IMR-90 (cell line): ENCODE results near the gene STAG1. TPM values are rescaled to one million over a fixed set of nuclear protein-coding genes. Genes with fewer than 3 reads are reported as not detected.

Experiments used
- ATAC-seq: fragments of 200-7000 bp; cut with Tn5 transposase; 2 replicates; pipeline ENCODE4 v1.9.1; 2020; ENCODE audit warnings: low read depth, mild to moderate bottlenecking, moderate library complexity
- BruUV-seq: library from RNA; stranded (reverse); fragments of 400-500 nt; replicated peaks from 2 replicates; lab custom pipeline; 2021; lab: Mats Ljungman, UMichigan
- CTCF ChIA-PET: fragments of 300-600 bp; formaldehyde crosslinking; extraction: SDS; loops from one replicate; lab custom pipeline; 2021; ENCODE audit warnings: antibody characterized with exemption; lab: Yijun Ruan, JAX
- POLR2A ChIA-PET: fragments of 300-600 bp; sonication (Branson Sonifier 250); formaldehyde crosslinking; loops from one replicate; lab custom pipeline; 2022; ENCODE audit warnings: antibody characterized with exemption; ENCODE audit not compliant: unreplicated experiment; lab: Charles Lee
- DNase-seq: peaks from one replicate; pipeline ENCODE4 v3.0.0; 2013
- H2AFZ ChIP-seq: replicated peaks from 2 replicates; pipeline ENCODE3; 2013; ENCODE audit warnings: low read length, mild to moderate bottlenecking; ENCODE audit not compliant: poor library complexity
- H2AK5ac ChIP-seq: 2 replicates; pipeline ENCODE4 v1.6.1; 2013; ENCODE audit warnings: low read depth, low read length, inconsistent platforms
- H2AK9ac ChIP-seq: replicated peaks from 2 replicates; pipeline ENCODE3; 2013; ENCODE audit warnings: mild to moderate bottlenecking, low read depth, low read length, moderate library complexity; ENCODE audit not compliant: poor library complexity
- H2BK120ac ChIP-seq: 2 replicates; pipeline ENCODE4 v1.6.1; 2013; ENCODE audit warnings: low read depth, low read length, inconsistent platforms
- H2BK15ac ChIP-seq: 3 replicates; pipeline ENCODE4 v1.6.1; 2013; ENCODE audit warnings: low read depth, low read length, inconsistent platforms
- H2BK20ac ChIP-seq: 2 replicates; pipeline ENCODE4 v1.6.1; 2013; ENCODE audit warnings: low read depth, mild to moderate bottlenecking, inconsistent platforms, low read length, moderate library complexity
- H2BK5ac ChIP-seq: 2 replicates; pipeline ENCODE4 v1.6.1; 2013; ENCODE audit warnings: mild to moderate bottlenecking, low read depth, low read length, inconsistent platforms; ENCODE audit not compliant: poor library complexity, severe bottlenecking
- H3K14ac ChIP-seq: replicated peaks from 2 replicates; pipeline ENCODE4 v1.6.1; 2013; ENCODE audit warnings: low read depth, low read length, inconsistent platforms
- H3K18ac ChIP-seq: 2 replicates; pipeline ENCODE4 v1.6.1; 2013; ENCODE audit warnings: low read depth, low read length, control low read depth
- H3K23ac ChIP-seq: 2 replicates; pipeline ENCODE4 v1.6.1; 2013; ENCODE audit warnings: low read depth, low read length, inconsistent platforms
- H3K27ac ChIP-seq: 2 replicates; pipeline ENCODE4 v1.5.1; 2013; ENCODE audit warnings: mild to moderate bottlenecking, control low read depth, low read length; ENCODE audit not compliant: insufficient read depth
- H3K27me3 ChIP-seq: 2 replicates; pipeline ENCODE4 v1.6.1; 2013; ENCODE audit warnings: low read length; ENCODE audit not compliant: control insufficient read depth, insufficient read depth
- H3K36me3 ChIP-seq: 2 replicates; pipeline ENCODE4 v1.6.1; 2013; ENCODE audit warnings: low read length, mixed read lengths; ENCODE audit not compliant: control insufficient read depth, insufficient read depth
- H3K4ac ChIP-seq: 2 replicates; pipeline ENCODE4 v1.6.1; 2013; ENCODE audit warnings: low read depth, low read length, inconsistent platforms
- H3K4me1 ChIP-seq: 2 replicates; pipeline ENCODE4 v1.6.1; 2013; ENCODE audit warnings: low read length, mixed read lengths; ENCODE audit not compliant: control insufficient read depth, insufficient read depth
- H3K4me2 ChIP-seq: 2 replicates; pipeline ENCODE4 v1.6.1; 2013; ENCODE audit warnings: low read depth, mild to moderate bottlenecking, control low read depth, low read length, moderate library complexity
- H3K4me3 ChIP-seq: 2 replicates; pipeline ENCODE4 v1.5.1; 2013; ENCODE audit warnings: low read depth, mild to moderate bottlenecking, control low read depth, low read length, moderate library complexity; ENCODE audit not compliant: insufficient read depth
- H3K56ac ChIP-seq: 2 replicates; pipeline ENCODE4 v1.6.1; 2013; ENCODE audit warnings: low read length, inconsistent platforms; ENCODE audit not compliant: insufficient read depth; ENCODE audit errors: extremely low read depth
- H3K79me1 ChIP-seq, 2 experiments: 2 replicates each; pipeline ENCODE4 v1.6.1; 2013; ENCODE audit warnings: low read length in 2 of 2, inconsistent platforms in 1 of 2, low read depth in 1 of 2
- H3K9ac ChIP-seq: 2 replicates; pipeline ENCODE4 v1.6.1; 2013; ENCODE audit warnings: low read depth, low read length, control low read depth
- H3K9me1 ChIP-seq: 2 replicates; pipeline ENCODE4 v1.6.1; 2013; ENCODE audit warnings: low read length, inconsistent platforms; ENCODE audit not compliant: insufficient read depth
- H3K9me3 ChIP-seq: 2 replicates; pipeline ENCODE4 v1.6.1; 2013; ENCODE audit warnings: low read length; ENCODE audit not compliant: control insufficient read depth, insufficient read depth
- H4K20me1 ChIP-seq: 2 replicates; pipeline ENCODE4 v1.6.1; 2013; ENCODE audit warnings: low read length, inconsistent platforms; ENCODE audit not compliant: insufficient read depth
- H4K5ac ChIP-seq: 2 replicates; pipeline ENCODE4 v1.6.1; 2013; ENCODE audit warnings: mild to moderate bottlenecking, low read depth, low read length, control low read depth
- H4K8ac ChIP-seq, 2 experiments: 2 replicates each; pipeline ENCODE4 v1.6.1; 2013; ENCODE audit warnings: low read depth in 2 of 2, low read length in 2 of 2, control low read depth in 1 of 2, inconsistent platforms in 1 of 2
- H4K91ac ChIP-seq: 2 replicates; pipeline ENCODE4 v1.6.1; 2013; ENCODE audit warnings: low read depth, low read length, inconsistent platforms; ENCODE audit not compliant: insufficient read depth
- CEBPB ChIP-seq: IDR thresholded peaks from 2 replicates; pipeline ENCODE4 v1.6.1; 2012; ENCODE audit warnings: low read depth, low read length, improper control_type of control experiment
- CHD1 ChIP-seq: IDR thresholded peaks from 2 replicates; pipeline ENCODE4 v1.6.1; 2012; ENCODE audit warnings: low read depth, low read length, improper control_type of control experiment
- CTCF ChIP-seq: conservative IDR thresholded peaks from 2 replicates; pipeline ENCODE4 v1.5.1; 2012; ENCODE audit warnings: mild to moderate bottlenecking, low read depth, low read length, improper control_type of control experiment
- FOS ChIP-seq: fragments of 150-350 bp; IDR thresholded peaks from 2 replicates; pipeline ENCODE4 v1.6.1; 2016; ENCODE audit warnings: low read depth, low read length
- MAZ ChIP-seq: IDR thresholded peaks from 2 replicates; pipeline ENCODE4 v1.6.1; 2012; ENCODE audit warnings: low read depth, mild to moderate bottlenecking, low read length, improper control_type of control experiment, moderate library complexity, borderline replicate concordance
- MXI1 ChIP-seq: IDR thresholded peaks from 2 replicates; pipeline ENCODE4 v1.6.1; 2012; ENCODE audit warnings: low read depth, mild to moderate bottlenecking, low read length, moderate library complexity, borderline replicate concordance
- NFE2L2 ChIP-seq: fragments of 150-350 bp; IDR thresholded peaks from 2 replicates; pipeline ENCODE4 v1.6.1; 2016; ENCODE audit warnings: low read depth, mild to moderate bottlenecking, low read length
- POLR2A ChIP-seq: IDR thresholded peaks from 2 replicates; pipeline ENCODE4 v1.6.1; 2012; ENCODE audit warnings: mild to moderate bottlenecking, low read depth, low read length
- WGBS, 2 experiments: methylation state at CpG; one replicate each; pipeline versions ENCODE4 v1.1.5 to v1.1.7; 2013; ENCODE audit warnings: missing lambda C conversion rate in 2 of 2; ENCODE audit not compliant: insufficient read length in 1 of 2; ENCODE audit errors: extremely low coverage in 2 of 2; 5-methylcytosine and 5-hydroxymethylcytosine counted together
- dilution Hi-C: fragments of 300-500 bp; cut with HindIII; formaldehyde crosslinking; loops from one replicate; pipeline ENCODE4 v1.14.3; 2018; ENCODE audit warnings: low sequenced_read_pairs; ENCODE audit not compliant: unreplicated experiment
- in situ Hi-C: fragments of 300-500 bp; cut with MboI; formaldehyde crosslinking; loops from 3 replicates; pipeline ENCODE4 v1.14.3; 2019; ENCODE audit warnings: low sequenced_read_pairs, inconsistent platforms, mixed read lengths
- intact Hi-C: fragments of 100-400 bp; cut with micrococcal nuclease; formaldehyde crosslinking; loops from 2 replicates; pipeline ENCODE4 v1.10.0; 2022
- polyA plus RNA-seq, 3 experiments: library from polyadenylated mRNA; depleted of rRNA; stranded (reverse); fragments of >200 nt; gene quantifications; 2 replicates each; pipeline ENCODE4 v1.2.3, GENCODE V29; 2012; ENCODE audit warnings: low replicate concordance in 1 of 3
- total RNA-seq: library from RNA; depleted of rRNA; stranded (reverse); fragments of >200 nt; gene quantifications from 2 replicates; pipeline ENCODE4 v1.2.3, GENCODE V29; 2012

Gene STAG1
- total and polyA plus RNA-seq, 2 of the 4 experiments (the other 2 are of a cell fraction), result 9.6 to 32.3 TPM

GRCh38 chr3:136577791-136578190, 174.4 kb downstream of the STAG1 start:
- peaks cover 12 to 43% of the 10 kb centered on the region in 2 experiments for H3K79me1 ChIP-seq
- H4K8ac ChIP-seq, result no peak overlapping the region
- no peaks in the 10 kb centered on the region for H3K9me3 ChIP-seq
- no peak overlapping the region for H2AK5ac ChIP-seq
- ChIA-PET CTCF (interaction anchor here (0.7 to 2.5 kb wide), 2 partner anchors 7 to 174 kb away, joined by 3 to 10 read pairs; partner anchors contain the start of gene STAG1), POLR2A (no interaction called here)
- no peak overlapping the region for H3K27ac ChIP-seq
- no peak overlapping the region for H3K4me2 ChIP-seq
- H2BK15ac ChIP-seq, result no peak overlapping the region
- no CpG with 5 or more reads among the region's 3 CpGs for WGBS, 2 experiments
- no peak for DNase-seq
- dilution Hi-C loops (no loop called here), intact Hi-C loops (no loop called here), in situ Hi-C loops (no loop called here)
- no peak overlapping the region for H2AFZ ChIP-seq
- no peaks in the 10 kb centered on the region for H4K20me1 ChIP-seq
- no TSS peak for BruUV-seq
- no peak overlapping the region; the same call in 1 of the 2 replicates for H2BK20ac ChIP-seq
- H3K4me1 ChIP-seq, result no peaks in the 10 kb centered on the region; the same call in 1 of the 2 replicates
- no peak overlapping the region for H2BK120ac ChIP-seq
- H3K18ac ChIP-seq, result no peak overlapping the region
- no peaks in the 10 kb centered on the region for H3K36me3 ChIP-seq
- H3K9me1 ChIP-seq, result 0 out of 2 replicates have a peak, but pooled peaks cover 7% of the 10 kb centered on the region
- H2AK9ac ChIP-seq, result no peak overlapping the region
- H3K27me3 ChIP-seq, result no peaks in the 10 kb centered on the region
- H4K5ac ChIP-seq, result no peak overlapping the region
- no peak overlapping the region for H3K4ac ChIP-seq
- no peak overlapping the region for H3K4me3 ChIP-seq
- no peak overlapping the region for H3K56ac ChIP-seq
- no peak overlapping the region for H3K14ac ChIP-seq
- H2BK5ac ChIP-seq, result no peak overlapping the region
- H3K9ac ChIP-seq, result no peak overlapping the region
- ATAC-seq, result no peak
- TF ChIP-seq MXI1 (no peak), CHD1 (no peak), CEBPB (no peak), CTCF (no peak), FOS (no peak), POLR2A (no peak), MAZ (no peak), NFE2L2 (no peak)
- no peak overlapping the region for H4K91ac ChIP-seq
- no peak overlapping the region for H3K23ac ChIP-seq
